ENCODE data around the gene SOX12.

SOX12 gene

GRCh38 chr20:297925-298775 lies 27.2 kb upstream of the SOX12 start:
- DNase-seq, result peak; percentile 66 to 84
- intact Hi-C loops (cut with DNase I; ENCODE audit: low total_unique reads), result loop anchor here (2.0 kb wide), 1 partner anchor 27 kb away; the partner anchor contains the start of gene SOX12
- peaks cover 0 to 10% (median 0%) of the 10 kb centered on the region in 3 donors for H3K36me3 ChIP-seq
- no peaks in the 10 kb centered on the region for H3K9me3 ChIP-seq
- H3K27me3 ChIP-seq, result no peaks in the 10 kb centered on the region
- no peak for TF ChIP-seq CTCF (IDR thresholded peaks at IDR 0.05)
- peak overlapping the region; percentile 97 to 100 for H3K27ac ChIP-seq
- peaks cover 0 to 40% (median 30%) of the 10 kb centered on the region in 4 donors for H3K4me1 ChIP-seq
- peak overlapping the region; percentile 88 to 92 for H3K4me3 ChIP-seq

- no peak for DNase-seq
- Histone ChIP-seq H3K27ac (peak overlapping the region; percentile 97 to 100), H3K27me3 (no peaks in the 10 kb centered on the region), H3K4me3 (peak overlapping the region; percentile 88 to 92), H3K4me1 (peaks cover 0 to 40% (median 30%) of the 10 kb centered on the region in 4 donors), H3K36me3 (peaks cover 0 to 10% (median 0%) of the 10 kb centered on the region in 3 donors), H3K9me3 (no peaks in the 10 kb centered on the region)
- intact Hi-C loops (cut with DNase I; ENCODE audit: low total_unique reads), result no loop called here
- TF ChIP-seq CTCF (IDR thresholded peaks at IDR 0.05), result no peak
Measured at GRCh38 chr20:298776-299391, 26.5 kb upstream of the SOX12 start.

- peak overlapping the region in 1 of 2 donors; percentile 92 for H3K4me3 ChIP-seq
- no peaks in the 10 kb centered on the region for H3K27me3 ChIP-seq
- peaks cover 0 to 40% (median 30%) of the 10 kb centered on the region in 4 donors for H3K4me1 ChIP-seq
- DNase-seq, result no peak
- intact Hi-C loops (cut with DNase I; ENCODE audit: low total_unique reads), result no loop called here
- no peaks in the 10 kb centered on the region for H3K9me3 ChIP-seq
- peaks cover 0 to 10% (median 0%) of the 10 kb centered on the region in 3 donors for H3K36me3 ChIP-seq
- peak overlapping the region in 1 of 2 donors; percentile 1 for H3K27ac ChIP-seq
- TF ChIP-seq CTCF (IDR thresholded peaks at IDR 0.05), result no peak
Measured at GRCh38 chr20:300345-300990, 24.9 kb upstream of the SOX12 start.

- Histone ChIP-seq H3K4me3 (no peak overlapping the region), H3K4me1 (peaks cover 0 to 32% (median 23%) of the 10 kb centered on the region in 4 donors), H3K36me3 (peaks cover 0 to 10% (median 0%) of the 10 kb centered on the region in 3 donors), H3K27ac (no peak overlapping the region), H3K9me3 (no peaks in the 10 kb centered on the region), H3K27me3 (no peaks in the 10 kb centered on the region)
- TF ChIP-seq CTCF (IDR thresholded peaks at IDR 0.05), result no peak
- intact Hi-C loops (cut with DNase I; ENCODE audit: low total_unique reads), result no loop called here
- DNase-seq, result no peak
Measured at GRCh38 chr20:301886-302848, 23.2 kb upstream of the SOX12 start.

- Histone ChIP-seq H3K27ac (no peak overlapping the region), H3K27me3 (no peaks in the 10 kb centered on the region), H3K4me3 (no peak overlapping the region), H3K9me3 (no peaks in the 10 kb centered on the region), H3K36me3 (peaks cover 0 to 10% (median 0%) of the 10 kb centered on the region in 3 donors), H3K4me1 (peaks cover 0 to 20% (median 12%) of the 10 kb centered on the region in 4 donors)
- intact Hi-C loops (cut with DNase I; ENCODE audit: low total_unique reads), result no loop called here
- no peak for DNase-seq
- no peak for TF ChIP-seq CTCF (IDR thresholded peaks at IDR 0.05)
Measured at GRCh38 chr20:305745-306144, 19.6 kb upstream of the SOX12 start.

Data from tibial artery (tissue), 4 donors.